SK-N-SH (cell line): Measurements from ENCODE around the gene PAK3. TPM values are rescaled to one million over a fixed set of nuclear protein-coding genes. Genes with fewer than 3 reads are reported as not detected.
A peak's percentile ranks its signal among the peaks of the same experiment; 100 is the strongest.

Experiments used
- CTCF ChIA-PET: fragments of 300-600, 350-600 bp; formaldehyde crosslinking; extraction: SDS; loops from one replicate; lab custom pipeline; 2021; lab: Yijun Ruan, JAX
- POLR2A ChIA-PET: fragments of 350-600 bp; sonication (Branson Sonifier 250); formaldehyde crosslinking; extraction: SDS; loops from one replicate; lab custom pipeline; 2020; ENCODE audit warnings: antibody characterized with exemption, inconsistent platforms; lab: Yijun Ruan, JAX
- DNase-seq: peaks from one replicate; pipeline ENCODE4 v3.0.0; 2012
- H2AFZ ChIP-seq: fragments of 200-600 bp; sonication (generic); 2 replicates; pipeline ENCODE4 v1.8.1; 2016; ENCODE audit warnings: antibody characterized with exemption, mild to moderate bottlenecking, low read depth
- H3F3A ChIP-seq: fragments of 200-600 bp; sonication (generic); replicated peaks from 2 replicates; pipeline ENCODE3; 2016; ENCODE audit warnings: antibody characterized with exemption, mild to moderate bottlenecking; ENCODE audit not compliant: insufficient read depth
- H3K27ac ChIP-seq, 2 experiments: fragments of 200-500 bp in 1 of 2; fragments of 200-600 bp in 1 of 2; sonication (Bioruptor generic) in 1 of 2; sonication (generic), shearing (Covaris generic) in 1 of 2; 2 replicates each; pipeline versions ENCODE4 v1.5.1 to v1.6.1; 2014 to 2016; ENCODE audit warnings: low read depth in 2 of 2, inconsistent platforms in 1 of 2, low read length in 1 of 2, mild to moderate bottlenecking in 1 of 2, mixed read lengths in 1 of 2
- H3K27me3 ChIP-seq: fragments of 200-600 bp; sonication (generic), shearing (Covaris generic); 2 replicates; pipeline ENCODE4 v1.6.1; 2016; ENCODE audit warnings: mixed run types; ENCODE audit not compliant: insufficient read depth
- H3K36me3 ChIP-seq, 2 experiments: fragments of 200-500 bp in 1 of 2; fragments of 200-600 bp in 1 of 2; sonication (Bioruptor generic) in 1 of 2; sonication (generic) in 1 of 2; replicated peaks in 1 of 2; 2 replicates each; pipeline versions ENCODE3 to v1.5.1; 2014 to 2016; ENCODE audit warnings: low read length in 1 of 2, mild to moderate bottlenecking in 1 of 2; ENCODE audit not compliant: insufficient read depth in 2 of 2, control insufficient read depth in 1 of 2
- H3K4me1 ChIP-seq, 2 experiments: fragments of 200-500 bp in 1 of 2; fragments of 200-600 bp in 1 of 2; sonication (Bioruptor generic) in 1 of 2; sonication (generic), shearing (Covaris generic) in 1 of 2; 2 replicates each; pipeline versions ENCODE4 v1.5.1 to v1.6.1; 2014 to 2016; ENCODE audit warnings: low read depth in 1 of 2, low read length in 1 of 2, mixed run types in 1 of 2; ENCODE audit not compliant: insufficient read depth in 2 of 2, control insufficient read depth in 1 of 2
- H3K4me2 ChIP-seq: fragments of 200-600 bp; sonication (generic), shearing (Covaris generic); 2 replicates; pipeline ENCODE4 v1.6.1; 2017; ENCODE audit warnings: mixed run types
- H3K4me3 ChIP-seq, 2 experiments: fragments of 200-500 bp in 1 of 2; fragments of 200-600 bp in 1 of 2; sonication (Bioruptor generic) in 1 of 2; sonication (generic), shearing (Covaris generic) in 1 of 2; 2 replicates each; pipeline versions ENCODE4 v1.5.1 to v1.8.1; 2014 to 2016; ENCODE audit warnings: low read depth in 2 of 2, inconsistent platforms in 1 of 2, low read length in 1 of 2, mild to moderate bottlenecking in 1 of 2, mixed read lengths in 1 of 2, moderate library complexity in 1 of 2
- H3K79me2 ChIP-seq: fragments of 200-600 bp; sonication (generic); 2 replicates; pipeline ENCODE4 v1.8.1; 2017; ENCODE audit warnings: mild to moderate bottlenecking; ENCODE audit not compliant: insufficient read depth
- H3K9ac ChIP-seq: fragments of 200-600 bp; sonication (generic); 2 replicates; pipeline ENCODE4 v1.6.1; 2017; ENCODE audit warnings: mixed run types
- H3K9me2 ChIP-seq: fragments of 200-600 bp; sonication (generic); 2 replicates; pipeline ENCODE4 v1.6.1; 2017; ENCODE audit warnings: mixed run types
- H3K9me3 ChIP-seq: fragments of 200-600 bp; sonication (generic); 2 replicates; pipeline ENCODE4 v1.6.1; 2017; ENCODE audit warnings: mixed run types, mild to moderate bottlenecking, moderate library complexity
- H4K20me1 ChIP-seq: fragments of 200-600 bp; sonication (generic); 2 replicates; pipeline ENCODE4 v1.6.1; 2017; ENCODE audit warnings: mild to moderate bottlenecking, mixed run types; ENCODE audit not compliant: insufficient read depth
- CHD2 ChIP-seq: fragments of 150-350 bp; IDR thresholded peaks from 2 replicates; pipeline ENCODE4 v1.6.1; 2018; ENCODE audit warnings: low read length; ENCODE audit not compliant: partially characterized antibody
- CTCF ChIP-seq: fragments of 200-600 bp; sonication (generic); IDR thresholded peaks from 2 replicates; pipeline ENCODE4 v1.6.1; 2017; ENCODE audit warnings: antibody characterized with exemption, mild to moderate bottlenecking, moderate library complexity
- EP300 ChIP-seq, 2 experiments: IDR thresholded peaks; 2 replicates each; pipeline versions ENCODE4 v1.4.0 to v1.6.1; 2012; ENCODE audit warnings: borderline replicate concordance in 1 of 2, low read depth in 1 of 2, low read length in 1 of 2
- EZH2phosphoT487 ChIP-seq: fragments of 200-600 bp; sonication (generic); IDR thresholded peaks from 2 replicates; pipeline ENCODE4 v1.6.1; 2017; ENCODE audit warnings: low read depth, mixed run types, mild to moderate bottlenecking, antibody characterized with exemption, moderate library complexity, borderline replicate concordance
- FOSL2 ChIP-seq: IDR thresholded peaks from 2 replicates; pipeline ENCODE4 v1.4.0; 2012; ENCODE audit warnings: low read depth, mild to moderate bottlenecking, moderate library complexity, borderline replicate concordance
- FOXJ3 ChIP-seq: sonication (generic); formaldehyde crosslinking; IDR thresholded peaks from 2 replicates; pipeline ENCODE4 v1.5.1; 2020; ENCODE audit warnings: mild to moderate bottlenecking, missing genetic modification reagents
- FOXM1 ChIP-seq: IDR thresholded peaks from 2 replicates; pipeline ENCODE4 v1.4.0; 2012; ENCODE audit warnings: low read depth, mild to moderate bottlenecking
- GATA2 ChIP-seq: sonication (generic); formaldehyde crosslinking; IDR thresholded peaks from 2 replicates; pipeline ENCODE4 v1.5.0; 2020; ENCODE audit warnings: mild to moderate bottlenecking, missing genetic modification reagents
- IRF3 ChIP-seq: fragments of 150-350 bp; IDR thresholded peaks from 2 replicates; pipeline ENCODE4 v1.6.1; 2016; ENCODE audit warnings: mild to moderate bottlenecking, low read depth, low read length
- JUND ChIP-seq: IDR thresholded peaks from 2 replicates; pipeline ENCODE4 v1.4.0; 2012
- MAX ChIP-seq: IDR thresholded peaks from 2 replicates; pipeline ENCODE4 v1.4.0; 2012; ENCODE audit warnings: low read depth
- MEF2A ChIP-seq: IDR thresholded peaks from 2 replicates; pipeline ENCODE4 v1.4.0; 2012; ENCODE audit warnings: low read depth, borderline replicate concordance
- NFIC ChIP-seq: IDR thresholded peaks from 2 replicates; pipeline ENCODE4 v1.4.0; 2012; ENCODE audit warnings: borderline replicate concordance
- PBX3 ChIP-seq: IDR thresholded peaks from 2 replicates; pipeline ENCODE4; 2012
- RFX5 ChIP-seq: IDR thresholded peaks from 2 replicates; pipeline ENCODE4 v1.6.1; 2012; ENCODE audit warnings: mild to moderate bottlenecking, improper control_type of control experiment, low read length
- RXRA ChIP-seq: IDR thresholded peaks from 2 replicates; pipeline ENCODE4 v1.4.0; 2012; ENCODE audit warnings: low read depth, mild to moderate bottlenecking, borderline replicate concordance
- SIN3A ChIP-seq: IDR thresholded peaks from 2 replicates; pipeline ENCODE4 v1.6.1; 2012; ENCODE audit warnings: low read depth, mild to moderate bottlenecking, low read length, moderate library complexity, borderline replicate concordance
- SMC3 ChIP-seq: IDR thresholded peaks from 2 replicates; pipeline ENCODE4 v1.6.1; 2012; ENCODE audit warnings: low read depth, low read length, improper control_type of control experiment
- TAF1 ChIP-seq: IDR thresholded peaks from 2 replicates; pipeline ENCODE4 v1.6.1; 2012; ENCODE audit warnings: low read depth, mild to moderate bottlenecking, low read length, moderate library complexity, borderline replicate concordance
- TEAD4 ChIP-seq: IDR thresholded peaks from 2 replicates; pipeline ENCODE4 v1.4.0; 2012; ENCODE audit warnings: mild to moderate bottlenecking, borderline replicate concordance; ENCODE audit not compliant: insufficient read depth
- USF1 ChIP-seq: IDR thresholded peaks from 2 replicates; pipeline ENCODE4 v1.4.0; 2012; ENCODE audit warnings: low read depth, borderline replicate concordance
- USF2 ChIP-seq: fragments of 150-350 bp; IDR thresholded peaks from 2 replicates; pipeline ENCODE4 v1.6.1; 2017; ENCODE audit warnings: antibody characterized with exemption, low read length, low read depth, borderline replicate concordance
- WGBS: methylation state at CpG from one replicate; pipeline ENCODE4 v1.1.6; 2017; ENCODE audit warnings: low lambda C conversion rate; 5-methylcytosine and 5-hydroxymethylcytosine counted together
- polyA plus RNA-seq, 3 experiments: library from polyadenylated mRNA; depleted of rRNA; stranded (reverse); fragments of >200 nt; gene quantifications; 2 replicates each; pipeline ENCODE4 v1.2.3, GENCODE V29; 2012

Gene PAK3
- polyA plus RNA-seq, 1 of the 3 experiments (the other 2 are of a cell fraction), result 0.23 TPM

GRCh38 chrX:111090458-111090857 lies 5.5 kb upstream of the PAK3 start:
- H3K36me3 ChIP-seq, result no peaks in the 10 kb centered on the region
- ChIA-PET CTCF (no interaction called here), POLR2A (no interaction called here)
- no peaks in the 10 kb centered on the region for H3F3A ChIP-seq
- H3K79me2 ChIP-seq, result no peaks in the 10 kb centered on the region
- H4K20me1 ChIP-seq, result no peaks in the 10 kb centered on the region
- TF ChIP-seq USF2 (no peak), MAX (no peak), TAF1 (no peak), FOXJ3 (CRISPR knock-in tag) (no peak), JUND (no peak), FOXM1 (no peak), EZH2phosphoT487 (no peak), EP300 (IDR thresholded peaks at IDR 0.05; ENCODE audit: borderline replicate concordance in 1 of 2, low read depth in 1 of 2, low read length in 1 of 2) (no peak), FOSL2 (no peak), RFX5 (no peak), NFIC (no peak), CHD2 (no peak), RXRA (no peak)
- peak; percentile 45 for DNase-seq
- peaks cover 0 to 11% of the 10 kb centered on the region in 2 experiments; a peak in 2 of 4 replicates for H3K4me1 ChIP-seq
- H3K9ac ChIP-seq, result no peak overlapping the region
- no peaks in the 10 kb centered on the region for H3K9me3 ChIP-seq
- H3K4me2 ChIP-seq, result no peak overlapping the region
- no peak overlapping the region for H3K4me3 ChIP-seq
- no peaks in the 10 kb centered on the region for H3K9me2 ChIP-seq
- H2AFZ ChIP-seq, result no peak overlapping the region
- 8% methylated on average over 4 of the region's 4 CpGs for WGBS
- H3K27me3 ChIP-seq, result peaks cover 35% of the 10 kb centered on the region
- peak overlapping the region in 1 of 2 experiments; percentile 93; a peak in 2 of 4 replicates for H3K27ac ChIP-seq

GRCh38 chrX:111098874-111099273 lies 2.9 kb downstream of the PAK3 start:
- H3K9ac ChIP-seq, result no peak overlapping the region
- no peak for TF ChIP-seq MEF2A
- no peak for TF ChIP-seq USF1
- no peak for TF ChIP-seq EZH2phosphoT487
- TF ChIP-seq TEAD4, result no peak
- TF ChIP-seq GATA2 (CRISPR knock-in tag), result no peak
- TF ChIP-seq JUND, result no peak
- TF ChIP-seq PBX3, result no peak
- no peak for TF ChIP-seq EP300 (IDR thresholded peaks at IDR 0.05; ENCODE audit: borderline replicate concordance in 1 of 2, low read depth in 1 of 2, low read length in 1 of 2)
- TF ChIP-seq FOSL2, result no peak
- peak; percentile 76 for TF ChIP-seq CTCF
- peak; percentile 12; the same call in 1 of the 2 replicates for TF ChIP-seq SMC3
- no peak for TF ChIP-seq IRF3
- TF ChIP-seq SIN3A, result no peak

More at GRCh38 chrX:111098874-111099273, 2.9 kb downstream of the PAK3 start:
- H3F3A ChIP-seq, result no peaks in the 10 kb centered on the region
- CTCF ChIA-PET, result interaction anchor here (0.6 to 3.4 kb wide), 26 partner anchors 10 to 346 kb away, joined by 3 to 32 read pairs (median 4); no protein-coding TSS in a partner anchor
- peaks cover 0 to 11% of the 10 kb centered on the region in 2 experiments; a peak in 1 of 4 replicates for H3K4me1 ChIP-seq
- H3K4me3 ChIP-seq, result no peak overlapping the region; a peak in 1 of 4 replicates
- no peaks in the 10 kb centered on the region for H3K9me3 ChIP-seq
- no peak overlapping the region for H2AFZ ChIP-seq
- H3K9me2 ChIP-seq, result no peaks in the 10 kb centered on the region
- 37% methylated on average over 22 of the region's 22 CpGs for WGBS
- H3K79me2 ChIP-seq, result no peaks in the 10 kb centered on the region
- POLR2A ChIA-PET, result no interaction called here
- DNase-seq, result peak; percentile 68
- no peaks in the 10 kb centered on the region for H3K36me3 ChIP-seq
- peaks cover 7% of the 10 kb centered on the region for H3K27me3 ChIP-seq
- no peak overlapping the region for H3K4me2 ChIP-seq
- H4K20me1 ChIP-seq, result no peaks in the 10 kb centered on the region
- H3K27ac ChIP-seq, result no peak overlapping the region
